Lower leg skin (tissue), 3 donors: ENCODE data around the gene B3GNT2.

Experiments
- POLR2A ChIP-seq, 2 donors: fragments of 450-650 bp; IDR thresholded peaks; one replicate each; pipeline ENCODE4 v1.6.1; 2016 to 2017; ENCODE audit warnings: antibody characterized with exemption in 2 of 2, mild to moderate bottlenecking in 1 of 2, moderate library complexity in 1 of 2
- TF ChIP-seq, protein P1 (sequence below), 3 donors: fragments of 450-650 bp; IDR thresholded peaks; one replicate each; pipeline ENCODE4 v1.5.1; 2016; ENCODE audit warnings: antibody characterized with exemption in 3 of 3, mild to moderate bottlenecking in 3 of 3, moderate library complexity in 2 of 3

DNA sequence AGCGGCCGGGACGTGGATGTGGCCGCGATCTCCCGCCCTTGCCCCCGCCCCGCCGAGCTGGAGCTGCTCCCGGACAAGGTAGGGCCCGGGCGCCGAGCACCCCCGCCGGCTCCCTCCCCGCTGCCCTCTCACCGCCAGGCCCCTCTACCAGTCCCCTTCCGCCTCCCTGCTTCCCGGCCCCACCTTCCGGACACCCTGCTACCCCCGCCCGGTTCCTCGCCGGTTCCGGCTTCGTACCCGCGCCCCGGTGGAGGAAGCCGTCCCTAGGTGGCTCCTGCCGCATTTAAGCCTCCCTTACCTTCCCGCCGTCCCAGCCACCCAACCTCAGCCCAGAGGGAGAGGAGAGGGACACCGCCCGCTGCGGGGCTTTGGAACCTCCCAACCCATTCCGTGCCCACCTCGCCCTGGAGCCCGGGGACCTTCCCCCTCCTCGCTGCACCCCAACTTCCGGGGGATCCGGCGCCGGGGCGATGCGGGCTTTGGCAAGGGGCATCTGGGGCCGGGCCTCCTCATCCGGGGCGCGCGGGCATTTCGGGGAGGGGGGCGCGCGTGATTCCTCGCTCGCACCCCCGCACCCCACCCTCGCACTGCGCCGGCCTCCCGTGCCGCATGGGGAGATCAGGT is 475 bp downstream of the B3GNT2 start:
- TF ChIP-seq, protein P1, sequence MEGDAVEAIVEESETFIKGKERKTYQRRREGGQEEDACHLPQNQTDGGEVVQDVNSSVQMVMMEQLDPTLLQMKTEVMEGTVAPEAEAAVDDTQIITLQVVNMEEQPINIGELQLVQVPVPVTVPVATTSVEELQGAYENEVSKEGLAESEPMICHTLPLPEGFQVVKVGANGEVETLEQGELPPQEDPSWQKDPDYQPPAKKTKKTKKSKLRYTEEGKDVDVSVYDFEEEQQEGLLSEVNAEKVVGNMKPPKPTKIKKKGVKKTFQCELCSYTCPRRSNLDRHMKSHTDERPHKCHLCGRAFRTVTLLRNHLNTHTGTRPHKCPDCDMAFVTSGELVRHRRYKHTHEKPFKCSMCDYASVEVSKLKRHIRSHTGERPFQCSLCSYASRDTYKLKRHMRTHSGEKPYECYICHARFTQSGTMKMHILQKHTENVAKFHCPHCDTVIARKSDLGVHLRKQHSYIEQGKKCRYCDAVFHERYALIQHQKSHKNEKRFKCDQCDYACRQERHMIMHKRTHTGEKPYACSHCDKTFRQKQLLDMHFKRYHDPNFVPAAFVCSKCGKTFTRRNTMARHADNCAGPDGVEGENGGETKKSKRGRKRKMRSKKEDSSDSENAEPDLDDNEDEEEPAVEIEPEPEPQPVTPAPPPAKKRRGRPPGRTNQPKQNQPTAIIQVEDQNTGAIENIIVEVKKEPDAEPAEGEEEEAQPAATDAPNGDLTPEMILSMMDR (IDR thresholded peaks at IDR 0.05), result no peak
- no peak for TF ChIP-seq POLR2A (IDR thresholded peaks at IDR 0.05)
